Neural cell (in vitro differentiated cells): ENCODE measurements around the gene ZDHHC18.

ENCODE experiments used
- CTCF ChIP-seq: fragments of 450-650 bp; IDR thresholded peaks from 2 replicates; pipeline ENCODE4 v1.5.1; 2014; ENCODE audit warnings: antibody characterized with exemption, mild to moderate bottlenecking, moderate library complexity; ENCODE audit not compliant: poor library complexity, severe bottlenecking
- EZH2 ChIP-seq: fragments of 200-600, 300-800 bp; shearing (Covaris generic), sonication (generic); IDR thresholded peaks from 2 replicates; pipeline ENCODE4 v1.6.1; 2014; ENCODE audit warnings: antibody characterized with exemption, low read length, borderline replicate concordance, mild to moderate bottlenecking; ENCODE audit not compliant: insufficient read depth, poor library complexity, severe bottlenecking

GRCh38 chr1:26811708-26812107, 14.8 kb upstream of the ZDHHC18 start:
- TF ChIP-seq CTCF: no peak
- no peak for TF ChIP-seq EZH2
